A549 (cell line): ENCODE results near the gene RAP1A. TPM values are rescaled to one million over a fixed set of nuclear protein-coding genes. Genes with fewer than 3 reads are reported as not detected.

Source experiments
- ATAC-seq, 2 experiments: fragments of 200-7000 bp in 1 of 2; fragments of >200 bp in 1 of 2; cut with Nextera tagmentation in 1 of 2; cut with Tn5 transposase in 1 of 2; 3 replicates each; pipeline versions ENCODE4 v1.8.0 to v1.9.1; 2018 to 2020; ENCODE audit warnings: mild to moderate bottlenecking in 1 of 2, moderate library complexity in 1 of 2
- CTCF ChIA-PET: fragments of 300-600 bp; sonication (Branson Sonifier 250); formaldehyde crosslinking; extraction: SDS; loops from one replicate; lab custom pipeline; 2021; ENCODE audit warnings: antibody characterized with exemption, inconsistent platforms; lab: Yijun Ruan, JAX
- POLR2A ChIA-PET: fragments of 350-600 bp; formaldehyde crosslinking; extraction: SDS; loops from one replicate; lab custom pipeline; 2021; ENCODE audit warnings: antibody characterized with exemption, inconsistent platforms; lab: Yijun Ruan, JAX
- DNase-seq, 2 experiments: peaks; one replicate each; pipeline versions ENCODE4 v3.0.0 to v3.0.0-alpha.2; 2011 to 2016; ENCODE audit warnings: low read depth in 1 of 2, low spot score in 1 of 2
- FAIRE-seq: peaks from 2 replicates; lab custom pipeline; 2011; peaks lifted over from hg19 to GRCh38; lab: Jason Lieb, UNC
- H3K27ac ChIP-seq, 2 experiments: fragments of >200 bp; sonication (Bioruptor Twin); formaldehyde crosslinking; 3 replicates each; pipeline ENCODE4 v1.5.1; 2016 to 2017
- H3K4me1 ChIP-seq: fragments of >200 bp; sonication (Bioruptor Twin); formaldehyde crosslinking; 3 replicates; pipeline ENCODE4 v1.6.1; 2016
- H3K4me2 ChIP-seq: fragments of >200 bp; sonication (Bioruptor Twin); formaldehyde crosslinking; 3 replicates; pipeline ENCODE4 v1.6.1; 2016
- H3K4me3 ChIP-seq: fragments of >200 bp; sonication (Bioruptor Twin); formaldehyde crosslinking; 3 replicates; pipeline ENCODE4 v1.5.1; 2016
- H3K9me3 ChIP-seq: fragments of >200 bp; sonication (Bioruptor Twin); formaldehyde crosslinking; 3 replicates; pipeline ENCODE4 v1.6.1; 2016
- CBX8 ChIP-seq: fragments of 200-600 bp; sonication (generic); IDR thresholded peaks from 2 replicates; pipeline ENCODE4 v1.6.1; 2016
- EHF ChIP-seq: fragments of 250-450 bp; sonication (Bioruptor Pico); IDR thresholded peaks from 2 replicates; pipeline ENCODE4 v1.5.0; 2020; ENCODE audit warnings: mild to moderate bottlenecking
- FOSL2 ChIP-seq, 2 experiments: fragments of 450-650 bp in 1 of 2; fragments of >200 bp in 1 of 2; sonication (Bioruptor Twin) in 1 of 2; formaldehyde crosslinking; IDR thresholded peaks; 2 replicates each; pipeline versions ENCODE4 v1.5.0 to v1.6.1; 2016 to 2020; ENCODE audit warnings: mild to moderate bottlenecking in 1 of 2, moderate library complexity in 1 of 2
- FOXS1 ChIP-seq: fragments of 250-450 bp; sonication (Bioruptor Pico); IDR thresholded peaks from 2 replicates; pipeline ENCODE4 v1.5.0; 2020; ENCODE audit warnings: mild to moderate bottlenecking, moderate library complexity
- GATA3 ChIP-seq: IDR thresholded peaks from 2 replicates; pipeline ENCODE4 v1.6.1; 2012; ENCODE audit warnings: borderline replicate concordance
- HOXB13 ChIP-seq: fragments of 250-450 bp; sonication (Bioruptor Pico); IDR thresholded peaks from 2 replicates; pipeline ENCODE4 v1.5.0; 2020; ENCODE audit warnings: low read depth, mild to moderate bottlenecking, moderate library complexity
- HOXB5 ChIP-seq: fragments of 250-450 bp; sonication (Bioruptor Pico); IDR thresholded peaks from 2 replicates; pipeline ENCODE4 v1.5.0; 2020; ENCODE audit warnings: mild to moderate bottlenecking, moderate library complexity
- JUN ChIP-seq, 2 experiments: fragments of >200 bp; sonication (Bioruptor Twin); formaldehyde crosslinking; IDR thresholded peaks; 2 replicates in 1 of 2; 3 replicates in 1 of 2; pipeline ENCODE4 v1.6.1; 2016 to 2017
- NPAS2 ChIP-seq: fragments of 250-450 bp; sonication (Bioruptor Pico); IDR thresholded peaks from 2 replicates; pipeline ENCODE4 v1.8.0; 2022; ENCODE audit warnings: mild to moderate bottlenecking, moderate library complexity, borderline replicate concordance
- NR3C1 ChIP-seq: fragments of >200 bp; sonication (Bioruptor Twin); formaldehyde crosslinking; IDR thresholded peaks from 3 replicates; pipeline ENCODE4 v1.6.1; 2017
- RFX5 ChIP-seq: fragments of 450-650 bp; IDR thresholded peaks from 2 replicates; pipeline ENCODE4 v1.7.1; 2014; ENCODE audit warnings: antibody characterized with exemption, mild to moderate bottlenecking, moderate library complexity
- WGBS: methylation state at CpG from one replicate; pipeline ENCODE4 v1.1.6; 2017; ENCODE audit errors: missing lambda C conversion rate; 5-methylcytosine and 5-hydroxymethylcytosine counted together
- polyA plus RNA-seq, 4 experiments: library from polyadenylated mRNA; depleted of rRNA in 3 of 4; stranded (reverse); fragments of >200 nt; fragmentation: RNase III in 1 of 4; extraction: RNeasy Plus Mini Kit Qiagen cat#74134 plus additional on column Dnase treatment in 1 of 4; gene quantifications; 2 replicates in 3 of 4; 3 replicates in 1 of 4; pipeline ENCODE4 v1.2.3, GENCODE V29; 2011 to 2017
- TF ChIP-seq, protein P1 (sequence below): fragments of 450-650 bp; IDR thresholded peaks from 2 replicates; pipeline ENCODE4 v1.6.1; 2014; ENCODE audit warnings: antibody characterized with exemption
- TF ChIP-seq, protein P2 (sequence below): IDR thresholded peaks from 2 replicates; pipeline ENCODE4 v1.6.1; 2012
- TF ChIP-seq, protein P3 (sequence below): fragments of 250-450 bp; sonication (Bioruptor Pico); IDR thresholded peaks from 2 replicates; pipeline ENCODE4 v1.5.0; 2021; ENCODE audit warnings: mild to moderate bottlenecking, moderate library complexity, borderline replicate concordance

Gene RAP1A
- polyA plus RNA-seq, 2 of the 4 experiments (the other 2 are of a cell fraction): 37.1 to 39.8 TPM

DNA sequence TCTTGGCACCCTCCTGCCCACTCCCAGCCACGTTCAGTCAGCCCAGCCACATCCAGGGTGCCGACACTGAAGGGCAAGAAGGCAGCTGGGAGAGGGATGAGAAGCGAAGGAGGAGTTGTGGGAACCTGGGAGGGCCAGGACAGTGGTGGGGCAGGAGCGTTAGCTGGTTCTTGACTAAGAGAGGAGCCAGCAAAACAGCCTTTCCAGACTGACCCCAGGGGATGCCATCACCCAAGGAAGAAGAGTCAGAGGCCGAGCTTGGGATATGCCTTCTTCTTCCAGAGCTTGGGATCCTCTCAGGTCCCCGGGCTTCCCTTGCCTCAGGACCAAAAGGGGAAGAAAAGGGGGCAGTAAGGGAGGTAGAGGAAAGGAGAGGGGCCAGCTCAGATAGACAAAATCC is 112.4 kb downstream of the RAP1A start (continued):
- no peak for TF ChIP-seq FOXS1 (CRISPR knock-in tag)

DNA sequence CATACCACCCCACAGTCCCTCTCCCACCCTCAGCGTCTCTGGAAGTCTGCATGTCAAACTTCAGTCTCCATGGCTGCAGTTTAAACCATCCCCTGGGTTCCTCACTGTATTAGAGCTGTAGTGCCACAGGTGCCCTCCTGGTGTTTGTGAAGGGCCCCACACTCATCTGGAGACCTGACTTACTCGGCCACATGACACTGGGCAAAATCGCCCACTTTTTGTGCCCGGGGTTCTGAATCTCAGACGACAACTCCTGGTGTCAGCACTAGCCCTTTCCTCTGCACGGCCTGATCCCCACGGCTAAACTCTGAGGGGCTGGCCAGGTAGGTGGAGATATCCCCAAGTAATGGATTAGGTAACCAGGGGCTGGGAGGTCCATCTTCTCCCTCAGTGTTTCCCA is 113.1 kb downstream of the RAP1A start:
- ChIA-PET CTCF (interaction anchor here (9.0 kb wide), 1 partner anchor 18 kb away, joined by 47 read pairs; no protein-coding TSS in a partner anchor), POLR2A (no interaction called here)
- ATAC-seq (no peak), FAIRE-seq (no peak), DNase-seq (no peak)
- no peaks in the 10 kb centered on the region for H3K9me3 ChIP-seq
- no peak overlapping the region for H3K4me3 ChIP-seq
- 87% methylated on average over 7 of the region's 7 CpGs for WGBS
- no peak overlapping the region for H3K27ac ChIP-seq
- TF ChIP-seq NPAS2 (CRISPR knock-in tag) (no peak), HOXB13 (CRISPR knock-in tag) (no peak), HOXB5 (CRISPR knock-in tag) (no peak)
- H3K4me1 ChIP-seq: peaks cover 3% of the 10 kb centered on the region; the same call in 1 of the 3 replicates
- no peak overlapping the region for H3K4me2 ChIP-seq

DNA sequence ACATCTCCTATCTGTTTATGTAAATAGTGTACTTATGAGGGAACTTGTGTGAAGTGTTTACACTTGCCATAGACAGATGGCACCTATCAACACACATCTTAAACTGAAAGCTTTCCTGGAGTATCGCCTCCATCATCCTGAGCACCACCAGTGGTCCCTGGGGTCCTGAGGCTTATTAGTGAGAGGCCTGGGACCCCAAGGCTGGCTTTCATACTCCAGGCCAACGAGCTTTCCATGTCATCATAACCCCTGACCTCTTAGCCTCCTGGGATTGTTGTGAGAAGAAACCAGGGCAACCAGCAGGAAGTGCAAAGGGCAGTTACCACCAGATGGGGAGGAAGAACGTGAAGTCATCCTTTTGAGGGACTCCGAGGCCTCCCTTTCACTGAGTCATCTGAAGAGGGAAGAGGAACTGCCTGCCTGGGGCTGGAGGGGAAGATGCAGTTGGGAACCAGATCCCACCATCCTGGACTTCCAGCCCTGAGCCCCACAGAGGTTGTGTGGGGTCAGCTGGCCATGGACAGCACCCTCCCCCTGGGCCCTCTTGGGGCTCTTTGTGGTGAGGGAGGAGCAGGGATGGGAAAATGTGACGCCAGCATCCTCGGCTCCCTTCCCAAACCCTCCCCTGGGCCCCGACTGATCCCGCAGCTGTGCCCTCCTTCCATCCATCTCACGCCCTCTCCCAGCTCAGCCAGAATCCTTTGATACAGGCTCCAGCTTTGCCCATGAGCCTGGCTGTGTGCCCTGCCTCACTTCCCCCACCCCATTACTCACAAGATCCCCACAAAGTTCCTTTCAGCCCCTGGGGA is 113.8 kb downstream of the RAP1A start:
- Histone ChIP-seq H3K27ac (no peak overlapping the region), H3K9me3 (no peaks in the 10 kb centered on the region), H3K4me3 (no peak overlapping the region), H3K4me2 (no peak overlapping the region), H3K4me1 (peaks cover 10% of the 10 kb centered on the region; the same call in 2 of the 3 replicates)
- ATAC-seq (peak in 1 of 2 experiments; percentile 64; a peak in 3 of 6 replicates), FAIRE-seq (no peak), DNase-seq (peak in 1 of 2 experiments; percentile 52)
- CTCF ChIA-PET: interaction anchor here (0.8 to 9.0 kb wide), 2 partner anchors 14 to 19 kb away, joined by 3 to 47 read pairs; no protein-coding TSS in a partner anchor
- TF ChIP-seq, protein P1, sequence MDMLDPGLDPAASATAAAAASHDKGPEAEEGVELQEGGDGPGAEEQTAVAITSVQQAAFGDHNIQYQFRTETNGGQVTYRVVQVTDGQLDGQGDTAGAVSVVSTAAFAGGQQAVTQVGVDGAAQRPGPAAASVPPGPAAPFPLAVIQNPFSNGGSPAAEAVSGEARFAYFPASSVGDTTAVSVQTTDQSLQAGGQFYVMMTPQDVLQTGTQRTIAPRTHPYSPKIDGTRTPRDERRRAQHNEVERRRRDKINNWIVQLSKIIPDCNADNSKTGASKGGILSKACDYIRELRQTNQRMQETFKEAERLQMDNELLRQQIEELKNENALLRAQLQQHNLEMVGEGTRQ: no peak
- no peak for TF ChIP-seq FOSL2 (IDR thresholded peaks at IDR 0.05)
- no peak for TF ChIP-seq FOSL2 (CRISPR knock-in tag; IDR thresholded peaks at IDR 0.05)
- no peak for TF ChIP-seq NR3C1
- 61% methylated on average over 9 of the region's 9 CpGs for WGBS
- POLR2A ChIA-PET: no interaction called here

DNA sequence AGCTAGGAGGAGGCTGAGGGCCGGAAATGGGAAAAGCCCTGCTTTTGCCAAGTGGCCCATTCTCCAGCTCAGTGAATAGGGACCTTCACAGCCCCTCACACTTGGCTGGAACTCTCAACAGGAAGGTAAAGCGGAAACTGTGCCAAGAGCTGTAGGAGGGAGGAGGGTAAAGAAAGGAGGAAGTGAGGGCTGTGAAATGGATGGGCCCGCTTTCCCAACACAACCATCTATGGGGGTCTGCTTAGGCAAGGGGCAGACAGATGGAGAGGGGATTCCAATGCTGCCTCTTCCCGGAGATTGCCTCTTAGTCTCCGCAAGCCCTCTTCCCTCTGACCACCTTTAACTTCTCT is 114.4 kb downstream of the RAP1A start:
- TF ChIP-seq, protein P2, sequence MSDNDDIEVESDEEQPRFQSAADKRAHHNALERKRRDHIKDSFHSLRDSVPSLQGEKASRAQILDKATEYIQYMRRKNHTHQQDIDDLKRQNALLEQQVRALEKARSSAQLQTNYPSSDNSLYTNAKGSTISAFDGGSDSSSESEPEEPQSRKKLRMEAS: no peak
- TF ChIP-seq CBX8 (no peak), RFX5 (no peak), GATA3 (no peak), JUN (IDR thresholded peaks at IDR 0.05) (no peak)
- TF ChIP-seq, protein P3, sequence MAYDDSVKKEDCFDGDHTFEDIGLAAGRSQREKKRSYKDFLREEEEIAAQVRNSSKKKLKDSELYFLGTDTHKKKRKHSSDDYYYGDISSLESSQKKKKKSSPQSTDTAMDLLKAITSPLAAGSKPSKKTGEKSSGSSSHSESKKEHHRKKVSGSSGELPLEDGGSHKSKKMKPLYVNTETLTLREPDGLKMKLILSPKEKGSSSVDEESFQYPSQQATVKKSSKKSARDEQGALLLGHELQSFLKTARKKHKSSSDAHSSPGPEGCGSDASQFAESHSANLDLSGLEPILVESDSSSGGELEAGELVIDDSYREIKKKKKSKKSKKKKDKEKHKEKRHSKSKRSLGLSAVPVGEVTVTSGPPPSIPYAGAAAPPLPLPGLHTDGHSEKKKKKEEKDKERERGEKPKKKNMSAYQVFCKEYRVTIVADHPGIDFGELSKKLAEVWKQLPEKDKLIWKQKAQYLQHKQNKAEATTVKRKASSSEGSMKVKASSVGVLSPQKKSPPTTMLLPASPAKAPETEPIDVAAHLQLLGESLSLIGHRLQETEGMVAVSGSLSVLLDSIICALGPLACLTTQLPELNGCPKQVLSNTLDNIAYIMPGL: no peak
- 97% methylated on average over 5 of the region's 5 CpGs for WGBS
- ATAC-seq: no peak
- H3K9me3 ChIP-seq: no peaks in the 10 kb centered on the region
- H3K4me3 ChIP-seq: no peak overlapping the region
- POLR2A ChIA-PET: no interaction called here
- FAIRE-seq: no peak
- CTCF ChIA-PET: interaction anchor here (0.8 to 9.0 kb wide), 2 partner anchors 13 to 20 kb away, joined by 3 to 47 read pairs; no protein-coding TSS in a partner anchor
- H3K4me2 ChIP-seq: no peak overlapping the region
- DNase-seq: no peak
- H3K27ac ChIP-seq: no peak overlapping the region
- H3K4me1 ChIP-seq: peaks cover 10% of the 10 kb centered on the region; the same call in 2 of the 3 replicates

DNA sequence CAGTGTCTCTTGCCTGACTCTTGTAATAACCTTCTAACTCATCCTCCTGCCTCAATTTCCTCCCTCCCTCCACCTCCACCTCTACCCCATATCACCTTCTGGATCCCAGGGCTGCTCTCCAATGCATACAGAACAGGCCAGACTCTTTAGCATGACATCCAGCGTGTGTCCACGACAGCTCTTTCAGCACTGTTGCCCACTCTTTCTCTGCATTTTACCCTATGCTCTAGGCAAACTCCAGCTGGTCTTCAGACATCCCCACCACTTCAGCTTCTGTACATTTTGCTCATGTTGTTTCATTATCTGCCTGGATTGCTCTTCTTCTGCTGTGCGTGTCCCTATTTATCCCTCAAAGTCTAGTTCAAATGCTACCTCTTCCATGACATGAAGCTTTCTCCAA is 114.8 kb downstream of the RAP1A start:
- CTCF ChIA-PET: interaction anchor here (9.0 kb wide), 1 partner anchor 20 kb away, joined by 47 read pairs; no protein-coding TSS in a partner anchor
- Histone ChIP-seq H3K4me3 (no peak overlapping the region), H3K4me2 (no peak overlapping the region), H3K27ac (no peak overlapping the region), H3K9me3 (no peaks in the 10 kb centered on the region), H3K4me1 (peaks cover 10% of the 10 kb centered on the region; the same call in 2 of the 3 replicates)
- POLR2A ChIA-PET: no interaction called here
- WGBS: 97% methylated on average over 3 of the region's 3 CpGs
- DNase-seq: no peak
- no peak for ATAC-seq
- TF ChIP-seq EHF: no peak
- no peak for TF ChIP-seq FOSL2 (IDR thresholded peaks at IDR 0.05)
- TF ChIP-seq FOSL2 (CRISPR knock-in tag; IDR thresholded peaks at IDR 0.05): no peak
- no peak for FAIRE-seq
